GM12872 (cell line): ENCODE results near the gene HDAC4.

Experiments used
- CTCF ChIP-seq: IDR thresholded peaks from 3 replicates; pipeline ENCODE4 v1.5.1; 2011; ENCODE audit warnings: low read depth, mild to moderate bottlenecking, low read length, moderate library complexity; ENCODE audit not compliant: insufficient read depth

The HDAC4 gene

GRCh38 chr2:239177325-239177724 lies 223.5 kb downstream of the HDAC4 start:
- no peak for TF ChIP-seq CTCF

DNA sequence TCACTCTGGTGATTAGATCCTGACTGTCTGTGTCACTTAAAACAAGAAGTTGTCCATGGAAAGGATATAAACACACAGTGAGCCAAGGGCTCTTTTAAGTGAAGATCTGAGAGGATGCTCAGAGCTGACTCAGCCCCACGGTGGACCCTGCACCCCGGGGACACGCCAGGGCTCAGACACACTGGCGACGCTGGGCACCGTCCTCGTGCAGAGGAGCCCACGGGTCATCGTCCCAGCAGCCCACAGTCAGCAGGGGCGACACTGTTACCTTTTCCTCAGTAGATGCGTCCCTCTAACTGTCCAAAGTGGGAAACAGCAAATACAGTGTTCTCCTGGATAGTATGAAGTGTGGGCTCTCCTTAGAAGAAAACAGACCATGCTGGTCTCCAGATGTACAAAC lies 225.6 kb downstream of the HDAC4 start:
- TF ChIP-seq CTCF: no peak

DNA sequence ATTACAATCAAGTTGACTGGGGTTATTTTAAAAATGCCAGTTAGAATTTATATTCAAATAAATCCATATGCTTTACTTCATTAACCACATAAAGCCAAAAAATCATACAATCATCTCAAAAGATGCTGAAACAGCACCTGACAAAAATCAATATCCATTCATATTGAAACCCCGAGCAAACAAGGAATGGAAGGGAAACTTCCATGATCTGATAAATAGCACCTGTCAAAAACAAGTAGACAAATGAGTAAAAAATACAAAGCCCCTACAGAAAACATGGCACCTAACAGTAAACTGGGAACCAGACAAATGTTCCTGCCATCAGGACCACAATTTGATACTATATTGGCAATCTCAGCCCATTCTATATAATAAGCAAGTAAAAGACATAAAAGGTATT lies 227.5 kb downstream of the HDAC4 start:
- TF ChIP-seq CTCF: no peak

DNA sequence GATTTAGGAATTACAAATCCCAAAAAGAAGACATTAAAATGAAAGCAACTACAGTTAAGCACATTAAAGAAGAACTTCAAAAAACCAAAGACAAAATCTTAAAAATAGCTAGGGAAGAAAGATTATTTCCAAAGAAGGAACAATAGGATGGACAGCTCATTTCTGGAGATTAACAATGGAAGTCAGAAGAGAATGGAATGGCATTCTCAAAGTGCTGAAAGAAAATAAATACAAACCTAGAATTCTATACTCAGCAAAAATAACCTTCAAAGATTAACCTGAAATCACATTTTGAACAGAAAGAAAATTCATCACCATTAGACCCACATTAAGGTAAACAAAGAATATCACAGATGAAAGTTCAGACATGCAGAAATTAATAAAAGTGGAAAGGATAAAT lies 229.2 kb downstream of the HDAC4 start:
- no peak for TF ChIP-seq CTCF

DNA sequence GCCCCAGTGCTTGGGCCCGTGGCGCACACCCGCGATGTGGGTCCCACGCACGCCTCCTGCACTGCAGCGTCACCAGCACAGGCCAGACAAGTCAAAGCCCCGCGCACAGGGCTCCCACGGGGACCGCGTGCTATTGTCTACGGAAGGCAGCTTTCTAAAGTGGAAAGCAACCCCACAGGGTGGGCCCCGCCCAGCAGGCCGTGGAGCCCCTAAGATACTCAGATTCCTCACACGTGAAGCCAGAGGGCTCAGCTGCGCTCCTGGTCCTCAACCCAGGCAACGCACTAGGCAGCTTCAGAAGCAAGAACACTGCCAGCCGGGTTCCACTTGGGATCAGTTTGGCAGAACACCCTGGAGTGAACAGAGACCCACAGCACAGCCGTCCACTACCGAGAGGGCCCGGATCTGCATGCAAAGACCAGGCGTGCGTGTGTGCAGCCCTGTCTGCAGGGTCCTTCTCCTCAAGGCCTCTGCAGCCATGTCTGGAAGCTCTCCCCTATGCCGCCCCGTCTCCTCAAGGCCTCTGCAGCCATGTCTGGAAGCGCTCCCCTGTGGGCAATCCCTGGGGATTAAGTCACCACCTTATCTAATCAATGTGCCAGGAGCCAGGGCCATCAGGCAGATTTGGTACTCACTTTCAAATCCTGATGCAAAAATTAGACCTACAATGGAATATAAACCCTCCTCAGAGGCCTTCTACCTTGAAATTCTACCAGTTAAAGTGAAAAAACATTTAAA lies 231.3 kb downstream of the HDAC4 start:
- no peak for TF ChIP-seq CTCF

GRCh38 chr2:239168575-239168974 lies 232.2 kb downstream of the HDAC4 start:
- no peak for TF ChIP-seq CTCF

GRCh38 chr2:239167766-239168444 lies 232.9 kb downstream of the HDAC4 start:
- no peak for TF ChIP-seq CTCF
